Measurements from ENCODE around the gene UPF3A.
"Not testable (repeated sequence)": the region's sequence is repeated elsewhere in the genome, so short reads cannot be mapped to it uniquely, and the experiment has no call there.

The UPF3A gene

GRCh38 chr13:114339857-114340534 is 58.6 kb downstream of the UPF3A start:
- peak; percentile 8 for DNase-seq

GRCh38 chr13:114341003-114341777 is 59.8 kb downstream of the UPF3A start:
- DNase-seq = no peak

- not testable (repeated sequence) for DNase-seq
Measured at GRCh38 chr13:114347256-114347655, 65.9 kb downstream of the UPF3A start.

GRCh38 chr13:114352763-114353162 is 71.4 kb downstream of the UPF3A start:
- DNase-seq = not testable (repeated sequence)

- not testable (repeated sequence) for DNase-seq
Measured at GRCh38 chr13:114353382-114353781, 72.0 kb downstream of the UPF3A start.
